ENCODE measurements around the gene PLA2G5.

DNA sequence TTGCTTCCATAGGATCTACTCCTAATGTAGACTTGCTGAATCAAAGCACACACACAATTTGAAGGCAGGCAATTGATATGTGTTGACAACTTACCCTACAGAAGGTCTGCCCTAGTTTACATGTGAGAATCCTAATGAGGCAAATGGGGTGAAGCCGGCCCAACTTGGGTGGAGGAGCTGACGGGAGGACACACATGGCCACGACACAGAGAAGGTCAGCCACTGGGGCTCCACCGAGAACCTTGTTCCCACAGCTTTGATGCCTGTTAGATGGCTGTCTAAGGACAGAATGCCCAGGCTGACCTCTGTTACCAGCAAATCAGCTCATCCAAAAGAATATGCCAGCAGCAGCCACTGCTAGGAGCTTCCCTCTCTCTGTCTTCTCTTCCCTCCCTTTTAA is 50.8 kb downstream of the PLA2G5 start:
- TF ChIP-seq GATA2 (IDR thresholded peaks at IDR 0.05; ENCODE audit: low read depth, low read length) (no peak), GATA3 (IDR thresholded peaks at IDR 0.05; ENCODE audit: low read depth, low read length) (no peak)
